NCI-H82 treated with DMSO at 0.1 percent for 48 hours (cell line): ENCODE measurements around the gene WDFY3.

Source experiments
- DNase-seq: peaks from one replicate; lab custom pipeline; 2025; ENCODE audit not compliant: unreplicated experiment; lab: John Stamatoyannopoulos, UW

WDFY3 gene

DNA sequence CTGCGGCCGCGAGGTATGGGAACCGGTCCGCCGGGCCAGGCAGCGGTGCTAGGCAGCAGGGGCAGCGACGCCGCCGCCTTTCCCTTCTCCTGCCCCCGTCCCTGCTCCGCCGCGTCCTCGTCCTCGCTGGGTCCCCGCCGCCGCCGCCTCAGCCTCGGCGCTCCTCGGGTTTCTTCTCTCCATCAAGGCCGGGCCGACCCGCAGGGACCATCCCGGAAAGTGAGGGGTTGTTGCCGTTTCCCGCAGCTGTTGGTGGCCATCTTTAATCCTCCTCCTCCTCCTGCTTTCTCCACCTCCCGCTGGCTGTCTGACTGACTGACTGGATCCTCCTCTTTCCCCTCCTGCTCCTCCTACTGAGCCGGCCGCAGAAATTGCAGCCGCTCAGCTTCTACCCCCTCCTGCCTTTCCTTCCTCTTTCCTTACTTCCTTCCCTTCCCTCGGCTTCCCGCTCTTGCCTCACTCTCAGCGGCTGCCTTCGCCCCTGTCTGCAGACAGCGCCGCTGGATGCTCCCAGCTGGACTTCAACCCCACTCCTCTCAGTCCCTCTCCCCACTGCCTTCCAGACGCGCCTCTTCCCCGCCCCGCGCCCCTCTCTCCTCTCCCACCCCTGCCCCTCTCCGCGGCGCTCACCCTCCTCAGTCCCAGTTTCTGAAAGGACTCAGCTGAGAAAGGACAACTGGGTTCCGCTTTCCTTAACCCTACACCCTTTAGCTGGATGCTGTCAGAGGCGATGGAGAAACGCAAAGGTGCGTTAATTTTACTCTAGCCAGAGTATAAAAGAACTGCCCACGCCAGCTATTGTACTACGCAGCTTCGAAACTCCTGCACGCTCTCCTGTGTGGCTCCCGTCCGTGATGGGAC lies at the start of gene WDFY3:
Gene WDFY3, minus strand, starts transcription at position 309 of the 861 bp plus-strand sequence. CDS start 106,099 bp downstream, outside the sequence.
- peak; percentile 81 for DNase-seq

DNA sequence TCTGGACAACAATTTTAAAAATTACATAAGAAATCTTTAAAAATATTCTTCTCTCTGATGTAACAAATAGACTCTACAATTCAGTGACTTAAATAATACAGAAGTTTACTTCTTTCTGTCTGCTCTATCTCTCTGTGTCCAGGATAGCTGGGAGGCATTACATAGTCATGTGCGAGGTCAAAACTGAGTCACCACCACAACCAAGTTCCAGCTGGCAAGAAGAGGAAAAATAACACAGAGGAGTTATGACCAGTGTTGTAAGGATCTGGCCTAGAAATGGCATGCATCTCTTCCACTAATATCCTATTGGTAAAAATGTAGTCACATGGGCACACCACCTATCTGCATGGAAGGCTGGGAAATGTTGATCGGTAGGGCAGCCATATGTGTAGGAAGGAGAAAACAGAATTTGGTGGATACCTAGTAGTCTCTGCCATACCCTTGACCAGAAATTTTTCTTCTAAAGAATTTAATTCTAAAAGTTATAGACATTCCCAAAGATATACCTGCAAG lies 39.4 kb upstream of the WDFY3 start:
- no peak for DNase-seq

- DNase-seq = no peak
Measured at GRCh38 chr4:85000343-85000742, 33.9 kb upstream of the WDFY3 start.

DNA sequence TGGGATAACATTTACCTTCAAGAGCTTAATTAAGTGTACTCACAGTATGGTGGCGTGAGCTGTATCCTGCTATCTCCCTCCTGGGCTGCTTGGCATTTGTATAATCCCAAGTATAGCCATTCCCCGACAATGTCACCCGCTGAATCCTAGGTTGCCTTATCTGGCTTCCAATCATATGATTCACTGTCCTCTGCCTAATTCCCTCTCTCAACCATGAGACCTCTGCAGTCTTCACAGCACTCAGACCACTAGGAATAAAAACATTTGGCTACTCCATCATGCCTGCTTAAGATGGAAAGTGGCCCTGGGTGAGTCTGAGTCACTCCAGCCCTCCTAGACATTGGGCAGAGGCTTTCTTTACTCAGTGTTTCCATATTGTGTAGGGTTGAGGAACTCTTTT lies 28.9 kb upstream of the WDFY3 start:
- DNase-seq = no peak

DNA sequence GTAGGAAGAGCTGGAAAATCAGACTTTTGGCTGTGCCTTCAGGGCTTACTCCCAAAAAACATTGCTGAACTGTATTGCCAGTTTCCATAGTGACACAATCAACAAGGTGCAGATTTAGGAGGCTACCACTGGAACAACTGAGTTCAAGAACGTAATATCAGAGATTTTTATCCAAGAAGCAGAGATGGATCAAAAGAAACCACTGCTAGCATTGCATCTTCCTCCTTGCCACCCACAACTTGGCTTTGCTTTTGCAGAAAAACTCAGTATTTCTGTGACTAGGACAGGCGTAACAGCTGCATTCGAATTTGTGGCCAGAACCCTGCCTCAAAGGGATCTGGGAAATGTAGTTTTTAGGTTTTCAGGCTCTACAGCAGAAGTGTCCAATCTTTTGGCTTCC lies 27.8 kb upstream of the WDFY3 start:
- DNase-seq = no peak

GRCh38 chr4:84985952-84986351 lies 19.5 kb upstream of the WDFY3 start:
- DNase-seq = no peak

- no peak for DNase-seq
Measured at GRCh38 chr4:84977396-84977795, 10.9 kb upstream of the WDFY3 start.

GRCh38 chr4:84973856-84974255 lies 7.4 kb upstream of the WDFY3 start:
- no peak for DNase-seq

GRCh38 chr4:84971319-84971932 lies 4.9 kb upstream of the WDFY3 start:
- DNase-seq = peak; percentile 44

GRCh38 chr4:84968925-84969324 lies 2.4 kb upstream of the WDFY3 start:
- peak; percentile 49 for DNase-seq

GRCh38 chr4:84967243-84967690 lies 777 bp upstream of the WDFY3 start:
- no peak for DNase-seq

GRCh38 chr4:84965553-84966381 lies 723 bp downstream of the WDFY3 start:
- DNase-seq = no peak

DNA sequence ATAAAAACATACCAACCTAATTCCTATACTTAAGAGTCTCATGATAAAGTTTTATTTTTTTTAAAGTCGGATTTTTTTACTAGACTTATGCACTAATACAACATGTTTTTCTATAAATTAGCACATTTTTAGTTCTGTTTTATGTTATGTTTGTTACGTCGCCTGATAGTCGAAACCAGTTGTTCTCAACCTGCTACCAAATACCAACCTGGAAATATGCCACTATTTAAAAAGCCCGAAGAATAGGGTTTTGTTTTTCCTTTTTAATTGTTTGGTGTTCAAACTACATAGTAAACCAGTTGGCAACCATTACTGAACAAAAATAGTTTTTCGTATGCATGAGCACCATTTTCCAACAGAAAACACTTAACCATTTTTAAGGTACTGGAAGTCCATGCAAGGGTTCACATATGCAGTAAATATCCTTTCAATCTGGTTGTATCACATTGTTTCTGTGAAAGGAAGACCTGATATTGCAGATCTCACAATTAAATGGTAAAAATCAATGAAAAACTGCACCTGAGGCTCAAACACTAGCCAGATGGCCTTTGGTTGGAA lies 1.4 kb downstream of the WDFY3 start:
- DNase-seq = no peak

DNA sequence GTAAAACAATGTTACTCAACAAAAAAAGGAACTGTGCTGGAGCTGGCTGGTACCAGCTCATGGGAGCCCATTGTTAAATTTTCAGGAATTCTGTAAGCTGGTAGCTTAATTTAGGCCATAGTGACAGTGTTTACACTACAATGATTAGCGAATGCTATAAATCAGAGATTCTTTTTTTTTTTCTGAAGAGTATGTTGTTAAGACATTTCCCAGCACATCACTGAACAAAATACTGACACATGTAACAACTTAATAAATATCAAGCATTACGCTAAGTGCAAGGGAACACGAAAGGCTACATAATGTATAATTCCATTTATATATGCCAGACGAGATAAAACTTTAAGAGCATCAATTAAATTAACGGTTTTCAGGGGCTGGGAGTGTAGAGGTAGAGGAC lies 4.4 kb downstream of the WDFY3 start:
- DNase-seq = no peak

DNA sequence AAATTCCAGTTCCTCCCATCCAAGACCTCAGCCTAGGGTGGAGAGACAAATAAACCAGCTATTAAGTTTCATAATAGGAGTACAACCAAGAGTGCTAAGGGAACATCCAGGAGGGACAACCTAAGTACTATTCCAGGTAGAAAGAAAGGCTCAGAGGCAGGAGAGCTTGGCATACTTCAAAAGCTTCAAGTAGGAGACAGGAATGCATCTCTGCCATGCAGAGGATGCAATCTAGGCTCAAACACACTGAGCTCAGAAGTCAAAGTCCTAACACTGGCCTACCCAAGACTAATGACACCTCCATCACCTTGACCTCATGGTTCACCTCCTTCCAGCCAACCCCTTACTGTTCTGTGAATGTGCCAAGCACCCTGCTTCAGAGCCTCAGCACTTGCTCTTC lies 8.1 kb downstream of the WDFY3 start:
- DNase-seq = no peak

DNA sequence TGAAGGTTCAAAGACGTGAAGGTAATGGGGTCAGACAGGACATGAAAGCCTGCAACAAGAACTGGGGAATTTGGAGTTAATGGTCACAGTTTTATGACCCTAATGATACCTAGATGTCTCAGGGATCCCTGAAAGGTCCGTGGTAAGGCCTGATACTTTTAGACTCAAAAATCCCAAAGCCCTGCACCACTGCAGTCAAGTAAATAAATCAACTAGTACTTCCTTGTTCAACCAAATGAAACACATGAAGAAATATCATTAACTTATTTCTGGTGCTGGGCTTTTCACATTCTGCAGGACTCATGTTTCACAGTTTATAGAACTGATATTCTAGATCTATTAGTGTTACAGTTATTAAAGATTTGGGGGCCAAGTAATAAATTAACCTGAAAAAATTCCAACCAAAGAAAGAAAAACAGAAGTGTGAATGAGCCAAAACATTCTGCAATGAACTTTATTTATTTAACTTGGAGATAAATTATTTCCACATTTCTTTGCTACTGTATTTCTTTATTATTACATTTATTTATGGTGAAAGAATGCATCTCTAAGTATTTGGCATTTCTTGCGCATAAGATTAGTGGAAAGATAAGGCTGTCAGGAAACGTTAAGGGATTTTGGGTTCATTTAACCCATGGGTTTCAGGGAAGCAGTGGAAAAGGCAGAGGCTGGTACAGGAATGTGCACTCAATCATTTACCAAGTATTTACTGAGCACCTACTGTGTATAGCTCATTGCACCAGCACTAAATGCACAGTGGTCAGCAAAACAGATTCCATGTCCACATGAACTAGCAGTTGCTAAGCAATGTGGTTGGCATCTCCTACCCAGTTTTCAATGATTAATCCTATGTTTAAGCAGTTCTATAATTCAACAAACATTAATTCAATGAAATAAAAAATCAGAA lies 8.7 kb downstream of the WDFY3 start:
- no peak for DNase-seq

DNA sequence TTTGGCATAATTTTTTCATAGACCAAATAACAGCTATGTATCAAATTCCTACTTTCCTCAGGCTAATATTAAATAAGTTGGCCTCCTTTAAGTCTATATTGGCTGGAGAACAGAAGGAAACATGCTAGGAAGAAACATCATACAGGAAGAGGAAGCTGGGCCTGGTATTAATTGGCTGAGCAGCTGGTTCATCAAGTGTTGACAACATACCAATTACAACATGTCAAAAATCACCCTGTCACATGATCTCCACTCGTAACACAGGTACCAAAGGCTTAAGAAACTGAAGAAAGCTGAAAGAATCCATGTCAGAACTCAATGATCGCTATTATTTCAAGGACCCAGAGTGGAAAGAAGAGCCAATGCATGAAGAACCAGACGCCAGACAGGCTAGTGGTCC lies 10.5 kb downstream of the WDFY3 start:
- DNase-seq = no peak

DNA sequence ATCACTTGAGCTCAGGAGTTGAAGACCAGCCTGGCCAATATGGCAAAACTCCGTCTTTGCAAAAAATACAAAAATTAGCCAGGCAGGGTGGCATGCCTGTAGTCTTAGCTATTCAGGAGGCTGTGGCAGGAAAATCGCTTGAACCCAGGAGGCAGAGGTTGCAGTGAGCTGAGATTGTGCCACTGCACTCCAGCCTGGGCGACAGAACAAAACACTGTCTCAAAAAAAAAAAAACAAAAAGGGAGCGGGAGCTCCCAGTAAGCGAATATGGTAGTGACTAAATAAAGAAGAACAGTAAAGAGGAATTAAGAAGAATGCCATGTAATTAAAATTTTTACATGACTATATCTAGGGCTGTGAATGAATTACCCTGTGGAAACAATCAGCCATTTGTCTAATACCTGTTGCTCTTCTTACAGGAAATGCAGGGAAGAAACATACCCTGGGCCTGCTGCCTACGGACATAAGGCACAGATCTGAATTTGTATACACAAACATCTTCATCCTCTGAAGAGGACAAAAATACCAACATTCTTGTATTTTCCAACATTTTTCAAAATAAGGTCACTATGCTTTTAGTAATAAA lies 11.4 kb downstream of the WDFY3 start:
- no peak for DNase-seq

DNA sequence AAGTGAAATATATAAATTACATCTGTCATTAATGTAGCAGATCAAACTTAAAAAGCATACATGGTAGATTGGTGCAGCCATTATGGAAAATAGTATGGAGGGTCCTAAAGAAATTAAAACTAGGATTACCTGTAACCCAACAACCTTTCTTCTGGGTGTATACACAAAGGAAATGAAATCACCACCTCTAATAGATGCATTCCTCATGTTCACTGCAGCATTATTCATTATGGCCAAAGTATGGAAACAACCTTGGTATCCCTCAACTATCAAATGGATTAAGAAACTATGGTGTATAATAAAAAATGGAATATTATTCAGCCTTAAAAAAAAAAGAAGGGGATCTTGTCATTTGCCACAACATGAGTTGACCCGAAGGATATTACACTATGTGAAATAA lies 13.7 kb downstream of the WDFY3 start:
- DNase-seq = no peak

- DNase-seq = no peak
Measured at GRCh38 chr4:84952004-84952403, 14.5 kb downstream of the WDFY3 start.
